Karpas-422 (cell line): Measurements from ENCODE around the gene DNAAF5. TPM values are rescaled to one million over a fixed set of nuclear protein-coding genes. Genes with fewer than 3 reads are reported as not detected.
"Not testable (repeated sequence)": the region's sequence is repeated elsewhere in the genome, so short reads cannot be mapped to it uniquely, and the experiment has no call there.

ENCODE experiments used
- DNase-seq: peaks from one replicate; pipeline ENCODE4 v3.0.0-alpha.2; 2015
- H2AFZ ChIP-seq: fragments of 200-600 bp; sonication (generic); 2 replicates; pipeline ENCODE4 v1.6.1; 2014; ENCODE audit warnings: antibody characterized with exemption, low read length, mixed read lengths
- H3K27ac ChIP-seq: fragments of 200-600 bp; sonication (generic); 2 replicates; pipeline ENCODE4 v1.5.1; 2014; ENCODE audit warnings: mild to moderate bottlenecking, low read length, moderate library complexity
- H3K27me3 ChIP-seq: fragments of 200-600 bp; sonication (generic); 2 replicates; pipeline ENCODE4 v1.6.1; 2014; ENCODE audit warnings: low read length, mixed read lengths
- H3K36me3 ChIP-seq: fragments of 200-600 bp; sonication (generic); 2 replicates; pipeline ENCODE4 v1.6.1; 2014; ENCODE audit warnings: low read length, mixed read lengths; ENCODE audit not compliant: insufficient read depth
- H3K4me1 ChIP-seq: fragments of 200-600 bp; sonication (generic); 2 replicates; pipeline ENCODE4 v1.6.1; 2014; ENCODE audit warnings: mild to moderate bottlenecking, low read length, mixed read lengths
- H3K4me2 ChIP-seq: fragments of 200-600 bp; sonication (generic); 2 replicates; pipeline ENCODE4 v1.6.1; 2014; ENCODE audit warnings: low read length, low read depth, mild to moderate bottlenecking; ENCODE audit not compliant: poor library complexity, severe bottlenecking
- H3K4me3 ChIP-seq: fragments of 200-600 bp; sonication (generic); 2 replicates; pipeline ENCODE4 v1.5.1; 2014; ENCODE audit warnings: mild to moderate bottlenecking, antibody characterized with exemption, low read length, mixed read lengths
- H3K79me2 ChIP-seq: fragments of 200-600 bp; sonication (generic); 2 replicates; pipeline ENCODE4 v1.6.1; 2014; ENCODE audit warnings: mild to moderate bottlenecking, low read length, mixed read lengths
- H3K9ac ChIP-seq: fragments of 200-600 bp; sonication (generic); 2 replicates; pipeline ENCODE4 v1.6.0; 2014; ENCODE audit warnings: low read length
- H3K9me2 ChIP-seq: fragments of 200-600 bp; sonication (generic), shearing (Covaris generic); replicated peaks from 2 replicates; pipeline ENCODE4 v1.6.0; 2014; ENCODE audit warnings: mild to moderate bottlenecking, low read length, moderate library complexity; ENCODE audit not compliant: insufficient read depth
- H3K9me3 ChIP-seq: fragments of 300-700, 200-600 bp; sonication (generic); 2 replicates; pipeline ENCODE4 v1.6.1; 2014; ENCODE audit warnings: low read length, mixed read lengths
- H4K20me1 ChIP-seq: fragments of 200-600 bp; sonication (generic); 2 replicates; pipeline ENCODE4 v1.6.1; 2014; ENCODE audit warnings: mild to moderate bottlenecking, antibody characterized with exemption, low read length, low read depth; ENCODE audit not compliant: insufficient read depth
- total RNA-seq: library from RNA; depleted of rRNA; stranded (reverse); fragments of >200 nt; shearing (Covaris generic); gene quantifications from 2 replicates; pipeline ENCODE4 v1.2.3, GENCODE V29; 2014; ENCODE audit warnings: low replicate concordance

The DNAAF5 gene
- total RNA-seq, 1 experiment from 2014 or later, result 22.6 TPM

DNA sequence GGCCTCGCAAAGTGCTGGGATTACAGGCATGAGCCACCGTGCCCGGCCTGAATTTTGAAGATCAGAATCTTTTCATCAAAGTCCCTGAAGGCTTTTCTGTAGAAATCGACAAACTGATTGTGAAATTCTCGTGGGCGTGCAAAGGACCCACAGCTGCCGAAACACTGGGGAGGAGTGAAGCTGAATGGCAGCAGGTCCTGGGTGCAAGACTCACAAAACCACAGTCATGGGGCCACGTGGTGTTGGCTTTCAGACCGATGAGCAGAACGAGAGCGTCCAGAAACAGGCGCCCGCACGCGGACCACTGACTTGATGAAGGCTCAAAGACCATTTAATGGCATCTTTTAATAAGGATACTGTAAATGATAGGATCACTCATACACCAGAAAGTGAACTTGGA, 25.3 kb downstream of the DNAAF5 start:
- Histone ChIP-seq H3K9ac (no peak overlapping the region), H3K27me3 (no peaks in the 10 kb centered on the region), H3K4me3 (no peak overlapping the region), H3K36me3 (no peaks in the 10 kb centered on the region), H4K20me1 (no peaks in the 10 kb centered on the region), H3K9me3 (no peaks in the 10 kb centered on the region), H2AFZ (no peak overlapping the region), H3K9me2 (no peaks in the 10 kb centered on the region), H3K79me2 (peaks cover 12% of the 10 kb centered on the region), H3K27ac (no peak overlapping the region), H3K4me1 (no peaks in the 10 kb centered on the region), H3K4me2 (no peak overlapping the region)
- DNase-seq, result no peak

DNA sequence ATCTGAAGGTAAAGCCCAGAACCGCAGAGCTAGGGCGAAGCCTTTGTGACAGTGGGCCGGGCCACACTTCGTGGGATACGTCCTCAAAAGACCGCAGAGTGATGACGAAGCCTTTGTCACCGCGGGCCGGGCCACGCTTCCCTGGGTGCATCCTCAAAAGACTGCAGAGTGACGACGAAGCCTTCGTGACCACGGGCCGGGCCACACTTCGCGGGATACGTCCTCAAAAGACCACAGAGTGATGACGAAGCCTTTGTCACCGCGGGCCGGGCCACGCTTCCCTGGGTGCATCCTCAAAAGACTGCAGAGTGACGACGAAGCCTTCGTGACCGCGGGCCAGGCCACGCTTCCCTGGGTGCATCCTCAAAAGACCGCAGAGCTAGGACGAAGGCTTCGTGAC, 25.8 kb downstream of the DNAAF5 start:
- not testable (repeated sequence) for H3K36me3 ChIP-seq, H3K4me3 ChIP-seq

DNA sequence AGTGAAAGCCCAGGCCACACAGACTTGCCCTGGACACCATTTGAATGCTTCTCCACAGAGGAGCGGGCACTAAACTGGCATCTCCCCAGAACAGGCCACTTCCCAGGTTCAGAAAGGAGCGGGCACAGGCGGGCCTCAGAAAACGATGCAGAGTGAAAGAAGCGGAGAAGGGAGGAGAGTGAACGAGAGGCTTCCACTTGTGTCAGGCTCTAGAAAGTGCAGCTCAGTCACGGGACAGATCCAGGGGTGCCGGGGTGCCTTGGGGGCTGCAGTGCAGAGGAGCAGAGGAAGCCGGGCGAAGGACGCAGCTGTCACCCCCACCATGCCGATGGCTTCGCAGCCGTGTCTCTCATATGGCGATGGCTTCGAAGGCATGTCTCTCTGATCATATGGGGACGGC, 26.7 kb downstream of the DNAAF5 start:
- Histone ChIP-seq H3K9ac (no peak overlapping the region), H3K79me2 (peaks cover 7% of the 10 kb centered on the region; the same call in 1 of the 2 replicates), H3K4me3 (no peak overlapping the region), H3K9me3 (no peaks in the 10 kb centered on the region), H3K27me3 (no peaks in the 10 kb centered on the region), H4K20me1 (no peaks in the 10 kb centered on the region), H3K4me1 (no peaks in the 10 kb centered on the region), H3K36me3 (0 out of 2 replicates have a peak, but pooled peaks cover under 1% of the 10 kb centered on the region), H2AFZ (no peak overlapping the region), H3K4me2 (no peak overlapping the region), H3K27ac (no peak overlapping the region), H3K9me2 (no peaks in the 10 kb centered on the region)
- DNase-seq, result no peak

More for the DNA sequence above, 25.8 kb downstream of the DNAAF5 start:
- not testable (repeated sequence) for H3K9ac ChIP-seq, H3K4me2 ChIP-seq, H3K27me3 ChIP-seq, H4K20me1 ChIP-seq, H3K4me1 ChIP-seq, H3K79me2 ChIP-seq, DNase-seq, H3K9me2 ChIP-seq, H3K27ac ChIP-seq, H2AFZ ChIP-seq, H3K9me3 ChIP-seq

DNA sequence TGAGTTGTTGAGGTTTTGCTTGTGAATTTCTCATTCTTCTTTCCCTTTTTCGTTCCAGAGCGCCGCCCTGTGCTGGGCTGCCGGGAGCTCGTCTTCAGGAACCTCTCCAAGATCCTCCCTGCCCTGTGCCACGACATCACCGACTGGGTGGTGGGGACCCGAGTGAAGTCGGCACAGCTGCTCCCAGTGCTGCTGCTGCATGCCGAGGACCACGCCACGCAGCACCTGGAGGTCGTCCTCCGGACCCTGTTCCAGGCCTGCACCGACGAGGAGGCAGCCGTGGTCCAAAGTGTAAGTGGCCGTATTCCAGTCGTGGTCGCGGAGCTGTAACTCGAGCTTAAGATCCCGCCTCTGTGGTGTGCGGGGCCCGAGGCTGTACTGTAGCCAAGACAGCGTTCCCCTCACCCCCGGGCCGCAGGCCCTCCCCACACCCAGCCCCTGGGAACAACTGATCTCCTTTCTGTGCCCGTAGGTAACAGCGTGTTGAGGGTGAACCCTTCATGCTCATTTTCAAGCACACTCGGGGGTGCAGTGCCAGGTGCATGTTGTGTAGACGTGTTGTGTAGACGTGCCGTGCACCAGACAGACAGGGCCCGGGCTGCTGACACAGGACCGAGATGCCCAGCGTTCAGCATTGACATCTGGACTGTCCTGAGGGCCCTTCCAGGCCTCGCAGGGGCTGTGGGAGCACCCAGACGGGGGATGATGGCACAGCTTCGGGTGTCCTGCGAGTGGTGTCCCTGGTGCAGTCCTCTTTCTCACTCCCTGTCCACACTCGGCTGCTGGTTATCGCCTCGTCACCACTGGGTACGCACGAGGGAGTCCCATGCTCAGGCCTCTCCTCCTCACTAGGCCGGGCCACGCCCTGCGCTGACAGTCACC, 28.3 kb downstream of the DNAAF5 start:
- Histone ChIP-seq H2AFZ (no peak overlapping the region), H3K4me3 (no peak overlapping the region), H3K9me3 (no peaks in the 10 kb centered on the region), H3K79me2 (peaks cover 2% of the 10 kb centered on the region; the same call in 1 of the 2 replicates), H3K4me2 (no peak overlapping the region), H3K9me2 (no peaks in the 10 kb centered on the region), H3K36me3 (0 out of 2 replicates have a peak, but pooled peaks cover 2% of the 10 kb centered on the region), H3K9ac (no peak overlapping the region), H3K27me3 (no peaks in the 10 kb centered on the region), H4K20me1 (no peaks in the 10 kb centered on the region), H3K27ac (no peak overlapping the region), H3K4me1 (no peaks in the 10 kb centered on the region)
- DNase-seq, result no peak

DNA sequence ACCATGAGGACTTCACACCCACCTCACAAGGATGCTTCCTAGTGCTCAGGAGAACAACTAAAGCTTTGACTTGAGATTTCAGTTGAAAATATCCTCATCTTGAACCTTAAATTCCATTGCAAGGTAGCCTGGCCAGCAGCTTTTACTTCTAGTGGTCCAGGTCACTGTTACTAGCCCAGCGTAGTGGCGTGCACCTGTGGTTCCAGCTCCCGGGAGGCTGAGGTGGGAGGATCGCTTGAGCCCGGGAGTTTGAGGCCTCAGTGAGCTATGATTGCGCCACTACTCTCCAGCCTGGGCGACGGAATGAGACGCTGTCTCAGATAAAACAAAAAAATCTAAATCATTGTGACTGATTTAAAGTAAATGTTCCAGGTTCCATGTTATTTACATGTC, 28.9 kb downstream of the DNAAF5 start:
- Histone ChIP-seq H3K27me3 (no peaks in the 10 kb centered on the region), H3K9me2 (no peaks in the 10 kb centered on the region), H3K79me2 (peaks cover 2% of the 10 kb centered on the region; the same call in 1 of the 2 replicates), H3K36me3 (0 out of 2 replicates have a peak, but pooled peaks cover 2% of the 10 kb centered on the region), H3K4me3 (no peak overlapping the region), H3K4me1 (no peaks in the 10 kb centered on the region), H3K4me2 (no peak overlapping the region), H4K20me1 (no peaks in the 10 kb centered on the region), H2AFZ (no peak overlapping the region), H3K9me3 (no peaks in the 10 kb centered on the region), H3K27ac (no peak overlapping the region), H3K9ac (no peak overlapping the region)
- DNase-seq, result no peak

DNA sequence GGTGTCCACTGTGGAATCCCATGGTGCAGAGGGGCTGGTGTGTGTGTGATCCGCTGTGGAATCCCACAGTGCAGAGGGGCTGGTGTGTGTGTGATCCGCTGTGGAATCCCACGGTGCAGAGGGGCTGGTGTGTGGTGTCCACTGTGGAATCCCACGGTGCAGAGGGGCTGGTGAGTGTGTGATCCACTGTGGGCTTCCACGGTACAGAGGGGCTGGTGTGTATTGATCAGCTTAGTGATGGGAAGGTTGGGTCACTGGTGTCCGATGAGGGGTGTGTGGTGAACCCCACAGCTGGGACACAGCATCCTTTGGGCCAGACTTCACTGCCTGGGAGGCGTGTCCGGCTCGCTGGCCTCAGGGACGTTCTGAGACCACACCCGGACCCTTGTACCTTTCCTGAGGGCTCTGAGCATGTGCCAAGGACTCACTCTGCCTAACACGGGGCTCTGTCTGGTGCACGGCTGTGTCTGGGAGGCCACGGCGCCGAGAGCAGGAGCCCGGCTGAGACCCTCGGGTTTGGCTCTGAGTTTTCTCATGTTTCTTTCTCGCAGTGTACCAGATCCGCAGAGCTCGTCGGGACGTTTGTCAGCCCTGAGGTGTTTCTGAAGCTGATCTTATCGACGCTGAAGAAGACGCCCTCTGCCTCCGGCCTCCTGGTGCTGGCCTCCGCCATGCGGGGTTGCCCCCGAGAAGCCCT, 29.9 kb downstream of the DNAAF5 start:
- 0 out of 2 replicates have a peak, but pooled peaks cover 2% of the 10 kb centered on the region for H3K36me3 ChIP-seq

DNA sequence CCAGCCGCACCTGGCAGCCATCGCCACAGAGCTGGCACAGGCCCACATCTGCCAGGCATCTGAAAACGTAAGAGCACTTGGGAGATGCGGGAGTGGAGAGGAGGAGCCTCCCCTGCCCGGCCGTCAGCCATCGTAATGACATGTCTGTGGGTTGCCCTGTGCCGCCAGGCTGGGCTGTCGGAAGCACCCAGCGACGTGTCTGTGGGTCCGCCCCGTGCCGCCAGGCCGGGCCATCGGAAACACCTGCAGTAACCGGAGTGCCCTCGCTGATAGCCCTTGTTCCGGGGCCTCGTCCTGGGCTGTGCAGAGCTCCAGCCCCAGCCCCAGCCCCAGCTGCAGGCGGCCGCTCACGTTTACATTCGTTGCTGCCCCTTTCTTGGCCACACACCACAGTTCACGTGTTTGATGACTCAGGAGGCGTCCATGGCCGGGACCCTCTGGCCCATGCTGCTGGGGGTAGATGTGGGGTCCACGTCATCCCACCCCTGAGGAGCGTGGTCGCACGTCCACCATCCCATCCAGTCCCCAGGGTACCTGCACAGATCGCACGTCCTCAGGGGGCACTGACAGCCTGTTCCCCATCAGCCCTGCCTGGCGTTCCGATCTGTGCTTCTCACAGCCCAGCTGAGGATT, 30.5 kb downstream of the DNAAF5 start:
- no peak overlapping the region for H2AFZ ChIP-seq

More for the DNA sequence above, 29.9 kb downstream of the DNAAF5 start:
- H3K4me2 ChIP-seq, result no peak overlapping the region
- no peak overlapping the region for H3K27ac ChIP-seq
- no peaks in the 10 kb centered on the region for H3K27me3 ChIP-seq
- peaks cover 2% of the 10 kb centered on the region; the same call in 1 of the 2 replicates for H3K79me2 ChIP-seq
- no peaks in the 10 kb centered on the region for H3K9me2 ChIP-seq
- no peaks in the 10 kb centered on the region for H4K20me1 ChIP-seq
- no peak overlapping the region for H3K4me3 ChIP-seq
- H3K4me1 ChIP-seq, result no peaks in the 10 kb centered on the region
- no peak for DNase-seq
- H3K9me3 ChIP-seq, result no peaks in the 10 kb centered on the region
- no peak overlapping the region for H3K9ac ChIP-seq
- H2AFZ ChIP-seq, result no peak overlapping the region

DNA sequence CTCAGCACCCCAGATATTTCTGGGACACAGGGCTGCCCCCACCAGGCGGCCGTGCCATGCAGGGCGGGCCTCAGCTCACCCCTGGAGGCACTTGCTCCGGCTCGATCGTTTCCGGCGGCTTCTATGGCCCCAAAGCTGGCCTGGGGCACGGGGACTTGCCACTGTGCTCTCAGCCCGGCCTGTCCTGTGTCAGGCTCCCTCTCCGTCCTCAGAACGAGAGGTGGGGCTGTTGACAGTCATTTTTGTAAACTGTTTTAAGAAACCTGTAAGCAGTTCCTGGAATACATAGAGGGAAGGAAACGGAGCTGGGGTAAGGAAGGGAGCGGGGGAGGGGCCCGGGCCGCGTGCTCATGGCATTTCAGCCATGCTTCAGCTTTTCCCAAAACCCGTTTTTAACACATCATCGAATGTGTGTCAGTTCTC, 31.3 kb downstream of the DNAAF5 start:
- Histone ChIP-seq H3K4me2 (no peak overlapping the region), H3K9ac (no peak overlapping the region), H3K27ac (no peak overlapping the region), H3K27me3 (no peaks in the 10 kb centered on the region), H2AFZ (no peak overlapping the region), H3K79me2 (peaks cover 2% of the 10 kb centered on the region; the same call in 1 of the 2 replicates), H3K4me1 (no peaks in the 10 kb centered on the region), H3K9me3 (no peaks in the 10 kb centered on the region), H4K20me1 (no peaks in the 10 kb centered on the region), H3K4me3 (no peak overlapping the region), H3K9me2 (no peaks in the 10 kb centered on the region), H3K36me3 (0 out of 2 replicates have a peak, but pooled peaks cover 2% of the 10 kb centered on the region)
- no peak for DNase-seq

More for the DNA sequence above, 30.5 kb downstream of the DNAAF5 start:
- Histone ChIP-seq H3K4me3 (no peak overlapping the region), H3K9me3 (no peaks in the 10 kb centered on the region), H3K9me2 (no peaks in the 10 kb centered on the region), H3K4me1 (no peaks in the 10 kb centered on the region), H3K36me3 (0 out of 2 replicates have a peak, but pooled peaks cover 2% of the 10 kb centered on the region), H3K27ac (no peak overlapping the region), H3K9ac (no peak overlapping the region), H3K27me3 (no peaks in the 10 kb centered on the region), H3K4me2 (no peak overlapping the region), H3K79me2 (peaks cover 2% of the 10 kb centered on the region; the same call in 1 of the 2 replicates), H4K20me1 (no peaks in the 10 kb centered on the region)
- DNase-seq, result no peak
